Colonic mucosa (tissue), 4 donors: ENCODE measurements around the gene AUTS2. TPM values are rescaled to one million over a fixed set of nuclear protein-coding genes. Genes with fewer than 3 reads are reported as not detected.

ENCODE experiments used
- DNase-seq: peaks from one replicate; pipeline ENCODE4 v3.0.0-alpha.2; 2020
- H3K27ac ChIP-seq: fragments of 200-600 bp; one replicate; pipeline ENCODE4 v1.8.0; 2021
- H3K27me3 ChIP-seq: fragments of 200-600 bp; one replicate; pipeline ENCODE4 v1.8.0; 2021
- H3K36me3 ChIP-seq: fragments of 200-600 bp; one replicate; pipeline ENCODE4 v1.8.0; 2021
- H3K4me1 ChIP-seq: fragments of 200-600 bp; one replicate; pipeline ENCODE4 v1.8.0; 2021; ENCODE audit warnings: mild to moderate bottlenecking
- H3K4me3 ChIP-seq: fragments of 200-600 bp; one replicate; pipeline ENCODE4 v1.8.0; 2021
- H3K9ac ChIP-seq, 2 donors: one replicate each; pipeline ENCODE4 v1.7.0; 2013; ENCODE audit warnings: control low read depth in 2 of 2, low read depth in 2 of 2, low read length in 2 of 2
- H3K9me3 ChIP-seq: fragments of 200-600 bp; one replicate; pipeline ENCODE4 v1.8.0; 2021
- intact Hi-C: fragments of 100-400 bp; cut with DNase I; formaldehyde crosslinking; loops from one replicate; pipeline ENCODE4 v1.14.1; 2022
- total RNA-seq, 2 donors: library from RNA; stranded (reverse); fragmentation: NEBNext Ultra II Directional in 1 of 2; extraction: Animal tissue kit (Norgen Biotek cat#: 25700) in 1 of 2; gene quantifications; one replicate each; pipeline ENCODE4 v1.2.1, GENCODE V29; 2021
- TF ChIP-seq, protein P1 (sequence below): fragments of 200-600 bp; IDR thresholded peaks from one replicate; pipeline ENCODE4 v1.8.0; 2022; ENCODE audit warnings: antibody characterized with exemption, mild to moderate bottlenecking
- donor health status: healthy.
- donor health status: DM: no; HTN: no; CAD: no.
- donor health status: DM: no; HTN: no; CAD: no.

AUTS2 gene
- total RNA-seq, 2 donors from 2014 or later = 39.8 to 42.3 TPM

DNA sequence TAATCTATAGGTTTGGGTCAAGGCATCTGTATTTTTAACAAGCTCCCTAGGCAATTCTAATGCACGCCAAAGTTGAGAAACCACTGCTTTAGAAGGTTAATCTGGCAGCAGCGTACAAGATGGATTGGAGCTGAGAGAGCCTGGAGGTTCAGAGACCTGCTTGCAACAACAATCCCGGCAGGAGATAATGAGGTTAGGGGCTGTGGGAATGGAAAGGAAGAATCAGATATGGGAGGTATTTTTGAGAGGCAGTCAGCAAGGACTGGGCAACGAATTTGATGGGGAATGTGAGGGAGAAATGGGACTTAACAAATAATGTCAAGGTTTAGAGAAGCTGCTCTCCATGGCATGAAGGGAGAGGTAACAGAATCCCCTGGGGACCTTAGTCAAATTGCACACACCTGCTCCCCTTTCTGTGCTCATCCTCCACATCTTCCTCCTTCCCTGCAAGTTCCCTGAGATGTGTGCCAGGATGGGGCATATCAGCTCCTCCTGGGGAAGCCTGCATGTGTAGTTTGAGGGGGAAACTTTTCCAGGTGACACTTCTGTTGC is 802.6 kb downstream of the AUTS2 start:
- Histone ChIP-seq H3K4me3 (no peak overlapping the region), H3K9me3 (no peaks in the 10 kb centered on the region), H3K9ac (no peak overlapping the region), H3K36me3 (no peaks in the 10 kb centered on the region), H3K4me1 (no peaks in the 10 kb centered on the region), H3K27me3 (no peaks in the 10 kb centered on the region), H3K27ac (no peak overlapping the region)
- TF ChIP-seq, protein P1, sequence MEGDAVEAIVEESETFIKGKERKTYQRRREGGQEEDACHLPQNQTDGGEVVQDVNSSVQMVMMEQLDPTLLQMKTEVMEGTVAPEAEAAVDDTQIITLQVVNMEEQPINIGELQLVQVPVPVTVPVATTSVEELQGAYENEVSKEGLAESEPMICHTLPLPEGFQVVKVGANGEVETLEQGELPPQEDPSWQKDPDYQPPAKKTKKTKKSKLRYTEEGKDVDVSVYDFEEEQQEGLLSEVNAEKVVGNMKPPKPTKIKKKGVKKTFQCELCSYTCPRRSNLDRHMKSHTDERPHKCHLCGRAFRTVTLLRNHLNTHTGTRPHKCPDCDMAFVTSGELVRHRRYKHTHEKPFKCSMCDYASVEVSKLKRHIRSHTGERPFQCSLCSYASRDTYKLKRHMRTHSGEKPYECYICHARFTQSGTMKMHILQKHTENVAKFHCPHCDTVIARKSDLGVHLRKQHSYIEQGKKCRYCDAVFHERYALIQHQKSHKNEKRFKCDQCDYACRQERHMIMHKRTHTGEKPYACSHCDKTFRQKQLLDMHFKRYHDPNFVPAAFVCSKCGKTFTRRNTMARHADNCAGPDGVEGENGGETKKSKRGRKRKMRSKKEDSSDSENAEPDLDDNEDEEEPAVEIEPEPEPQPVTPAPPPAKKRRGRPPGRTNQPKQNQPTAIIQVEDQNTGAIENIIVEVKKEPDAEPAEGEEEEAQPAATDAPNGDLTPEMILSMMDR = no peak
- intact Hi-C loops = no loop called here
- DNase-seq = no peak

DNA sequence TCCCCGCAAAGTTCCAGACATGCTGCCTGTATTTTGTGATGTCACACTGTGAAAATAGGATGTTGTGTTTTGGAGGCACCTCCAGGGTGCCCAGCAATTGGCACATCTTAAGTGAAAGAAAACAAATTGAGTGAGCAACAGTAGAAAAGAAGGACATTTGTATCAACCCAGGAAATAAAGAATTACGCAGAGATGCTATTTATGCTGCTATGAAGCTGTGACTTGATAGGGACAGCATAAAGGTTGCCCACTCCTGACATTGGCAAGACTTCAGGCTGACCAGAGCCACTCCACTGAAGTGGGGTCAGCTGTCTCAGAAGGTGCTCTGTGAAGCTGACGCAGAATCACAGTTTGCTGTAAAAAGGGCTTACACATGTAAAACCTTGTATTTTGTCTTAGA is 803.8 kb downstream of the AUTS2 start:
- no peaks in the 10 kb centered on the region for H3K4me1 ChIP-seq
- no peak overlapping the region for H3K9ac ChIP-seq
- DNase-seq = no peak
- H3K4me3 ChIP-seq = no peak overlapping the region
- no peaks in the 10 kb centered on the region for H3K27me3 ChIP-seq
- H3K9me3 ChIP-seq = no peaks in the 10 kb centered on the region
- TF ChIP-seq, protein P1 = no peak
- no peak overlapping the region for H3K27ac ChIP-seq
- no peaks in the 10 kb centered on the region for H3K36me3 ChIP-seq
- intact Hi-C loops = no loop called here

GRCh38 chr7:70405241-70405640 is 807.0 kb downstream of the AUTS2 start:
- TF ChIP-seq, protein P1 = no peak
- Histone ChIP-seq H3K27me3 (no peaks in the 10 kb centered on the region), H3K4me3 (no peak overlapping the region), H3K9ac (no peak overlapping the region), H3K9me3 (no peaks in the 10 kb centered on the region), H3K4me1 (no peaks in the 10 kb centered on the region), H3K36me3 (no peaks in the 10 kb centered on the region), H3K27ac (no peak overlapping the region)
- no peak for DNase-seq
- intact Hi-C loops = no loop called here

DNA sequence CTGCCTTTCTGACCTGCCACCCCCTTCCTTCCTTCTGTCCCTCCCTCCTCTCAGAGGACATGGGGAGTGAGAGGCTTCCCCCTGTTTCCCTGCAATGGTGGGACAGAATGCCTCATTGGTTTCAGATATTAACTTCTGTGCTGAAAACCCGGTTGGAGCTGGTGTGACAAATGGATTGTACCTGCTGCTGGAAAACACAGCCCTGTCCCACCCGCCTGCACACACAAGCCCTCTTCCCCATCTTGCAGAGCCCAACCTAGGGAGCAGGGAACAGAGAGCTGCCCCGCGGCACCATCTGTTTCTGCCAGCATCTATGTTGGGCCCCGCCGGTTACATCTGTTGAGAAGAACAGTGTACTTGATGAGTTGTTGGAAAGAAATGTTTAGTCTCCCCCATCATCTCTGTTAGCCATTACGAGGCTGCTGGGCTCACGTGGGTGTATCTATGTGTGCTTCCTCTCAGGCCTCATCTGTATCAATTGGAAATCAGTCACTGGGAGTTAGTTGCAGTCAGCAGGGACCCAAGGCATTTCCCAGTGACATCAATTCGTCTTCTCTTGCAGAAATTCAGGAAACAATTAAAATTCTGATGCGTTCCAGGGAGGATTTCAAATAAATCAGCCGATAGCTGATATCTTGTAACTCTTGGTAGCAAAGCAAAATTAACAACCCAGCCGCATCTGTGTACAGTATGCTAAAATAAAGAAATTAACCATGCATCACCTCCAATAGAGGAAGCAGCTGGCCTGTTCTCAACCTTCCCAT is 808.1 kb downstream of the AUTS2 start:
- no peak overlapping the region for H3K27ac ChIP-seq
- no peaks in the 10 kb centered on the region for H3K4me1 ChIP-seq
- DNase-seq = no peak
- TF ChIP-seq, protein P1 = no peak
- H3K4me3 ChIP-seq = no peak overlapping the region
- intact Hi-C loops = no loop called here
- no peaks in the 10 kb centered on the region for H3K36me3 ChIP-seq
- no peaks in the 10 kb centered on the region for H3K9me3 ChIP-seq
- no peak overlapping the region for H3K9ac ChIP-seq
- no peaks in the 10 kb centered on the region for H3K27me3 ChIP-seq

GRCh38 chr7:70406950-70407209 is 808.6 kb downstream of the AUTS2 start:
- no peaks in the 10 kb centered on the region for H3K9me3 ChIP-seq
- no peak overlapping the region for H3K27ac ChIP-seq
- no peaks in the 10 kb centered on the region for H3K27me3 ChIP-seq
- H3K4me1 ChIP-seq = no peaks in the 10 kb centered on the region
- H3K9ac ChIP-seq = no peak overlapping the region
- no peak overlapping the region for H3K4me3 ChIP-seq
- no peak for DNase-seq
- TF ChIP-seq, protein P1 = no peak
- intact Hi-C loops = no loop called here
- no peaks in the 10 kb centered on the region for H3K36me3 ChIP-seq
